SK-N-SH treated with all-trans-retinoic acid at 6 μM for 48 hours (cell line): Measurements from ENCODE around the gene WFS1.

Experiments used
- ARNTL ChIP-seq: fragments of 450-650 bp; formaldehyde crosslinking; IDR thresholded peaks from 2 replicates; pipeline ENCODE4 v1.5.0; 2020; ENCODE audit warnings: low read depth, mild to moderate bottlenecking, moderate library complexity, borderline replicate concordance
- CREB5 ChIP-seq: fragments of 250-450 bp; sonication (Bioruptor Pico); IDR thresholded peaks from 2 replicates; pipeline ENCODE4 v1.5.1; 2020; ENCODE audit warnings: low read depth, mild to moderate bottlenecking, moderate library complexity
- CSDC2 ChIP-seq: fragments of 250-450 bp; sonication (Bioruptor Pico); IDR thresholded peaks from 2 replicates; pipeline ENCODE4 v1.5.0; 2020; ENCODE audit warnings: mild to moderate bottlenecking, moderate library complexity
- OSR1 ChIP-seq: fragments of 250-450 bp; sonication (Bioruptor Pico); IDR thresholded peaks from 2 replicates; pipeline ENCODE4 v1.8.0; 2022; ENCODE audit warnings: moderate library complexity, mild to moderate bottlenecking, inconsistent platforms
- PATZ1 ChIP-seq: fragments of 250-450 bp; sonication (Bioruptor Pico); IDR thresholded peaks from 2 replicates; pipeline ENCODE4 v1.8.0; 2020; ENCODE audit warnings: mild to moderate bottlenecking, moderate library complexity, borderline replicate concordance
- POU6F1 ChIP-seq: fragments of 250-450 bp; sonication (Bioruptor Pico); IDR thresholded peaks from 2 replicates; pipeline ENCODE4 v1.8.0; 2021; ENCODE audit warnings: low read depth, mild to moderate bottlenecking, moderate library complexity, borderline replicate concordance
- PPARA ChIP-seq: fragments of 250-450 bp; sonication (Bioruptor Pico); IDR thresholded peaks from 2 replicates; pipeline ENCODE4 v1.5.0; 2020; ENCODE audit warnings: mild to moderate bottlenecking, borderline replicate concordance
- RARB ChIP-seq: fragments of 250-450 bp; sonication (Bioruptor Pico); IDR thresholded peaks from 2 replicates; pipeline ENCODE4 v1.8.0; 2021; ENCODE audit warnings: mild to moderate bottlenecking, moderate library complexity
- TOX ChIP-seq: fragments of 250-450 bp; sonication (Bioruptor Pico); IDR thresholded peaks from 2 replicates; pipeline ENCODE4 v1.8.0; 2021; ENCODE audit warnings: mild to moderate bottlenecking, moderate library complexity, borderline replicate concordance
- ZFP3 ChIP-seq: fragments of 250-450 bp; sonication (Bioruptor Pico); IDR thresholded peaks from 2 replicates; pipeline ENCODE4 v1.5.0; 2020; ENCODE audit warnings: mild to moderate bottlenecking, moderate library complexity
- ZNF565 ChIP-seq: fragments of 450-650 bp; formaldehyde crosslinking; conservative IDR thresholded peaks from 2 replicates; pipeline ENCODE4 v1.5.0; 2020; ENCODE audit warnings: low read depth, mild to moderate bottlenecking, moderate library complexity
- ZNF8 ChIP-seq: fragments of 450-650 bp; formaldehyde crosslinking; IDR thresholded peaks from 2 replicates; pipeline ENCODE4 v1.5.0; 2020; ENCODE audit warnings: mild to moderate bottlenecking, moderate library complexity

- TF ChIP-seq ZNF565 (CRISPR knock-in tag) (no peak), PPARA (no peak), CREB5 (CRISPR knock-in tag) (no peak), ZNF8 (CRISPR knock-in tag) (no peak), CSDC2 (CRISPR knock-in tag) (no peak), OSR1 (no peak), PATZ1 (CRISPR knock-in tag) (no peak), ZFP3 (CRISPR knock-in tag) (no peak), ARNTL (no peak), TOX (CRISPR knock-in tag) (no peak), POU6F1 (no peak), RARB (no peak)
These were observed 66.5 kb downstream of the WFS1 start for GRCh38 chr4:6336166-6336565.
